Measurements from ENCODE around the gene MCF2L2. TPM values are rescaled to one million over a fixed set of nuclear protein-coding genes. Genes with fewer than 3 reads are reported as not detected.
"Not testable (repeated sequence)": the region's sequence is repeated elsewhere in the genome, so short reads cannot be mapped to it uniquely, and the experiment has no call there.

MCF2L2 gene, protein sequence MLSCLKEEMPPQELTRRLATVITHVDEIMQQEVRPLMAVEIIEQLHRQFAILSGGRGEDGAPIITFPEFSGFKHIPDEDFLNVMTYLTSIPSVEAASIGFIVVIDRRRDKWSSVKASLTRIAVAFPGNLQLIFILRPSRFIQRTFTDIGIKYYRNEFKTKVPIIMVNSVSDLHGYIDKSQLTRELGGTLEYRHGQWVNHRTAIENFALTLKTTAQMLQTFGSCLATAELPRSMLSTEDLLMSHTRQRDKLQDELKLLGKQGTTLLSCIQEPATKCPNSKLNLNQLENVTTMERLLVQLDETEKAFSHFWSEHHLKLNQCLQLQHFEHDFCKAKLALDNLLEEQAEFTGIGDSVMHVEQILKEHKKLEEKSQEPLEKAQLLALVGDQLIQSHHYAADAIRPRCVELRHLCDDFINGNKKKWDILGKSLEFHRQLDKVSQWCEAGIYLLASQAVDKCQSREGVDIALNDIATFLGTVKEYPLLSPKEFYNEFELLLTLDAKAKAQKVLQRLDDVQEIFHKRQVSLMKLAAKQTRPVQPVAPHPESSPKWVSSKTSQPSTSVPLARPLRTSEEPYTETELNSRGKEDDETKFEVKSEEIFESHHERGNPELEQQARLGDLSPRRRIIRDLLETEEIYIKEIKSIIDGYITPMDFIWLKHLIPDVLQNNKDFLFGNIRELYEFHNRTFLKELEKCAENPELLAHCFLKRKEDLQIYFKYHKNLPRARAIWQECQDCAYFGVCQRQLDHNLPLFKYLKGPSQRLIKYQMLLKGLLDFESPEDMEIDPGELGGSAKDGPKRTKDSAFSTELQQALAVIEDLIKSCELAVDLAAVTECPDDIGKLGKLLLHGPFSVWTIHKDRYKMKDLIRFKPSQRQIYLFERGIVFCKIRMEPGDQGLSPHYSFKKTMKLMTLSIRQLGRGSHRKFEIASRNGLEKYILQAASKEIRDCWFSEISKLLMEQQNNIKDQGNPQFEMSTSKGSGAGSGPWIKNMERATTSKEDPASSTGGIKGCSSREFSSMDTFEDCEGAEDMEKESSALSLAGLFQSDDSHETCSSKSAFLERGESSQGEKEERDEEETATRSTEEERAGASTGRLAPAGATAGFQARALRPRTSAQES
- 1 to 10 TPM; 2.2 to 4.9 (median 2.7) TPM for total RNA-seq
- total RNA-seq (2013), result 3.6 TPM

- H3K27me3 ChIP-seq (ENCODE audit: control insufficient read depth, insufficient read depth, low read length), result peaks cover 2% of the 10 kb centered on the region
These were observed at the start of gene MCF2L2 for GRCh38 chr3:183428447-183429211. MCF2L2 (minus strand) TSS chr3:183428619; CDS start chr3:183427977, 642 bp downstream.

GRCh38 chr3:183477801-183478456 lies 49.5 kb upstream of the MCF2L2 start:
- Histone ChIP-seq H3K9me3 (ENCODE audit: control insufficient read depth, insufficient read depth, low read length) (no peaks in the 10 kb centered on the region), H3K27ac (ENCODE audit: low read length) (no peak overlapping the region), H3K4me3 (ENCODE audit: low read length) (no peak overlapping the region), H3K36me3 (ENCODE audit: control insufficient read depth, insufficient read depth, low read length) (no peaks in the 10 kb centered on the region), H3K27me3 (ENCODE audit: control insufficient read depth, insufficient read depth, low read length) (no peaks in the 10 kb centered on the region), H3K4me1 (ENCODE audit: control insufficient read depth, insufficient read depth, low read length) (no peaks in the 10 kb centered on the region)
- ATAC-seq (no peak), DNase-seq (no peak)
- Mint-ChIP-seq H3K4me1 (no peaks in the 10 kb centered on the region), H3K4me3 (no peak overlapping the region), H3K27ac (no peak overlapping the region), H3K36me3 (no peaks in the 10 kb centered on the region), H3K27me3 (ENCODE audit: low read depth in 2 of 2) (no peaks in the 10 kb centered on the region), H3K9me3 (no peaks in the 10 kb centered on the region)
- TF ChIP-seq, protein P1, sequence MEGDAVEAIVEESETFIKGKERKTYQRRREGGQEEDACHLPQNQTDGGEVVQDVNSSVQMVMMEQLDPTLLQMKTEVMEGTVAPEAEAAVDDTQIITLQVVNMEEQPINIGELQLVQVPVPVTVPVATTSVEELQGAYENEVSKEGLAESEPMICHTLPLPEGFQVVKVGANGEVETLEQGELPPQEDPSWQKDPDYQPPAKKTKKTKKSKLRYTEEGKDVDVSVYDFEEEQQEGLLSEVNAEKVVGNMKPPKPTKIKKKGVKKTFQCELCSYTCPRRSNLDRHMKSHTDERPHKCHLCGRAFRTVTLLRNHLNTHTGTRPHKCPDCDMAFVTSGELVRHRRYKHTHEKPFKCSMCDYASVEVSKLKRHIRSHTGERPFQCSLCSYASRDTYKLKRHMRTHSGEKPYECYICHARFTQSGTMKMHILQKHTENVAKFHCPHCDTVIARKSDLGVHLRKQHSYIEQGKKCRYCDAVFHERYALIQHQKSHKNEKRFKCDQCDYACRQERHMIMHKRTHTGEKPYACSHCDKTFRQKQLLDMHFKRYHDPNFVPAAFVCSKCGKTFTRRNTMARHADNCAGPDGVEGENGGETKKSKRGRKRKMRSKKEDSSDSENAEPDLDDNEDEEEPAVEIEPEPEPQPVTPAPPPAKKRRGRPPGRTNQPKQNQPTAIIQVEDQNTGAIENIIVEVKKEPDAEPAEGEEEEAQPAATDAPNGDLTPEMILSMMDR (IDR thresholded peaks at IDR 0.05), result no peak
- WGBS (ENCODE audit: insufficient coverage), result 93% methylated on average over 7 of the region's 8 CpGs
- intact Hi-C loops (cut with micrococcal nuclease), result no loop called here

More at GRCh38 chr3:183428447-183429211, at the start of gene MCF2L2:
- no peaks in the 10 kb centered on the region for H3K9me3 Mint-ChIP-seq
- H3K27me3 Mint-ChIP-seq (ENCODE audit: low read depth in 2 of 2), result peaks cover 0 to 27% of the 10 kb centered on the region in 2 donors
- H3K36me3 Mint-ChIP-seq, result no peaks in the 10 kb centered on the region
- peak within 1 kb of the TSS; percentile 91 for H3K4me3 Mint-ChIP-seq
- TF ChIP-seq, protein P1 (IDR thresholded peaks at IDR 0.05), result no peak
- Histone ChIP-seq H3K4me1 (ENCODE audit: control insufficient read depth, insufficient read depth, low read length) (peaks cover 18% of the 10 kb centered on the region), H3K9me3 (ENCODE audit: control insufficient read depth, insufficient read depth, low read length) (no peaks in the 10 kb centered on the region), H3K4me3 (ENCODE audit: low read length) (peak within 1 kb of the TSS; percentile 55), H3K36me3 (ENCODE audit: control insufficient read depth, insufficient read depth, low read length) (no peaks in the 10 kb centered on the region), H3K27ac (ENCODE audit: low read length) (no peak within 1 kb of the TSS)
- H3K4me1 Mint-ChIP-seq, result peaks cover 5 to 9% of the 10 kb centered on the region in 2 donors
- under 1% methylated on average over 68 of the region's 68 CpGs for WGBS (ENCODE audit: insufficient coverage)
- DNase-seq, result peak; percentile 55 to 80
- intact Hi-C loops (cut with micrococcal nuclease), result no loop called here
- ATAC-seq, result peak; percentile 86 to 92 (median 91)
- peak within 1 kb of the TSS in 1 of 2 donors; percentile 72 for H3K27ac Mint-ChIP-seq

- H3K4me1 ChIP-seq (ENCODE audit: control insufficient read depth, insufficient read depth, low read length); H3K9me3 Mint-ChIP-seq; H3K36me3 Mint-ChIP-seq; ATAC-seq; H3K27me3 Mint-ChIP-seq (ENCODE audit: low read depth in 2 of 2); H3K27ac Mint-ChIP-seq; H3K9me3 ChIP-seq (ENCODE audit: control insufficient read depth, insufficient read depth, low read length); H3K27me3 ChIP-seq (ENCODE audit: control insufficient read depth, insufficient read depth, low read length); H3K4me3 ChIP-seq (ENCODE audit: low read length); H3K36me3 ChIP-seq (ENCODE audit: control insufficient read depth, insufficient read depth, low read length); DNase-seq; intact Hi-C loops (cut with micrococcal nuclease); H3K4me1 Mint-ChIP-seq; H3K27ac ChIP-seq (ENCODE audit: low read length); H3K4me3 Mint-ChIP-seq: not testable (repeated sequence)
- WGBS (ENCODE audit: insufficient coverage), result 100% methylated on average over 1 of the region's 1 CpG
These were observed 47.3 kb upstream of the MCF2L2 start for GRCh38 chr3:183475764-183476162.

Measured in natural killer cell (primary cell).